GM19452 (cell line): ENCODE measurements around the gene AOC1.

ENCODE experiments used
- ATAC-seq: cut with Tn5 transposase; IDR thresholded peaks from one replicate; pipeline ENCODE4 v1.9.1; 2021; ENCODE audit not compliant: unreplicated experiment

The AOC1 gene

DNA sequence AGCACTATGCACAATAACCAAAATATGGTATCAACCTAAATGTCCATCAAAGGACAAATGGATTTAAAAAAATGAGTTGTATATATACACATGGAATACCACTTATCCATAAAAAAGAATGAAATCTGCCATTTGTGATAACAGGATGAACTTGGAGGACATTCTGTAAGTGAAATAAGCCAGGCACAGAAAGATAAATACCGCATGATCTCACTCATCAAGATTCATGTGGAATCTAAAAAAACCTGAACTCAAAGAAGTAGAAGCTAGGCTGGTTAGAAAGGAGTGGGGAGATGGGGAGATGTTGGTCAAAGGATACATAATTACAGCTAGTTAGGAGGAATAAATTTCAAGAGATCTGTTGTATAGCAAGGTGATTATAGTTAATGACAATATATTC, 17.3 kb upstream of the AOC1 start:
- no peak for ATAC-seq

- no peak for ATAC-seq
These were observed 16.5 kb upstream of the AOC1 start for GRCh38 chr7:150835702-150836280.

DNA sequence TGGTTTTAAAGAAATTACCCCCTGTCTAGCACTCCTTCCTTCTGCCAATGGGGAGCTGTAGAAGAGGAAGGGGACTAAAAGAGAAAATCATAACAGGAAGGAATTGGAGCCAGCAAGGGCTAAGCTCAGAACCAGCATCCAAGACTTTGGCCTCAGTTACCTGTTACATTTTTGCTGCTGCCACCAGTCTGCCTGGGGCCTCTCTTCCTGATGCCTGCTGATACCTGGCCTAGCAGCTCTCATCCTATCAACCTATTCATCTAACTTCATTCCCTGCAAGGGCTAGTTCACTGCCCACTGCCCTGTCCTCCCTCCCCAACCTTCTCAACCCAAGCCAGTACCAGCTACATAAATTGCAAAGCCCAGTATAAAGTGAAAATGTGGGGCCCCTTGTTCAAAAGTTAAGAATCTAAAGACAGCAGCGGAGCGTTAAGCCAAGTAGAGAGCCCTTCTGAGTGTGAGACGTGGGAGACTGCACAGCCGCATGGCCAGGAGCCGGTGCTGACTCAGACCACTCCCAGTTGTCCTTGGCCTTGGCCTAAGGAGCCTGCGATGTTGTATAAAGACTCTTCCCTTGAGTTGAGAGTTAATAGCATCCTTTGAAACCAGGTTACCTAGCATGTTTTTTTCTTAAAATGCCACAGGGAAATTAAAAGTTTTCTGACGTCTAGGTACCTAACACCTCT, 13.2 kb upstream of the AOC1 start:
- ATAC-seq, result no peak

GRCh38 chr7:150842018-150842417, 10.3 kb upstream of the AOC1 start:
- no peak for ATAC-seq

DNA sequence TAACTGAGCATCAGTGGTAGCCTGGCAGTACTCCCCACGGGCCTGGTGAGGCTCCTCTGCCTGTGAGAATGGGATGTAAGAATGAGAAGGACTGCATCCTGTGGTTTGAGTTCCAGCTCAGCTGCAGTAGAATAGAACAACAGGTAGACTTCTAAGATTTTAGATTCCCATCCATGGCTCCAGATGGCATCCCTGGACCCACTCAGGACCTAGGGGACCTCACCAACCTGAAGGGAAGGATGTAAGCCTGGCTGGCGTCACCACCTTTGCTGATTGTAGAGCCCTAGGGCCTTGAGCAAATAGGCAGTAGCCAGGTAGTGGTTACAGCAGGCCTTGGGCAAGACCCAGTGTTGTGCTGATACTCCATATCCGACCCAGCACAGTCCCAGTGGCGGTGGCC, 9.6 kb upstream of the AOC1 start:
- ATAC-seq, result no peak

GRCh38 chr7:150845421-150845861, 6.9 kb upstream of the AOC1 start:
- ATAC-seq, result no peak

GRCh38 chr7:150846291-150847115, 5.8 kb upstream of the AOC1 start:
- ATAC-seq, result no peak

GRCh38 chr7:150847536-150847935, 4.8 kb upstream of the AOC1 start:
- no peak for ATAC-seq

DNA sequence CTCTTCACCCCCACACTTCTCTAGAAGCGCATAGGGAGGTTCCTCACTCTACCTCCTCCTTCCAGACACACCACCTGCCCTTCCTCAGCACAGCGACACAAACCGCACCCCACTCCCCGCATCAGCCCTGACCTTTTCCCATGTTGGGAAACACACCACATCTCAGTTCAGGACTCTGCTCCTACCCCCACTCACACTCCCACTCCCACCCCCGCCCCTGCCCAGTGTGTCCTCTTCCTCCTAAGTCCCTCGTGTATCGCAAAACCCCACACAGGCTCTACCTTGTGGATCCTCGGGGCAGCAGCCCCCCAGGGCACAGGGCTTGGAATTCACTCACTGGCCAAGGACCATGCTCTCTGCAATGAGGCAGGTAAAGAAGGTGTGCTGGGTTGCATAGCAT, 4.2 kb upstream of the AOC1 start:
- ATAC-seq, result no peak

- ATAC-seq, result no peak
These were observed 3.7 kb upstream of the AOC1 start for GRCh38 chr7:150848561-150849115.

DNA sequence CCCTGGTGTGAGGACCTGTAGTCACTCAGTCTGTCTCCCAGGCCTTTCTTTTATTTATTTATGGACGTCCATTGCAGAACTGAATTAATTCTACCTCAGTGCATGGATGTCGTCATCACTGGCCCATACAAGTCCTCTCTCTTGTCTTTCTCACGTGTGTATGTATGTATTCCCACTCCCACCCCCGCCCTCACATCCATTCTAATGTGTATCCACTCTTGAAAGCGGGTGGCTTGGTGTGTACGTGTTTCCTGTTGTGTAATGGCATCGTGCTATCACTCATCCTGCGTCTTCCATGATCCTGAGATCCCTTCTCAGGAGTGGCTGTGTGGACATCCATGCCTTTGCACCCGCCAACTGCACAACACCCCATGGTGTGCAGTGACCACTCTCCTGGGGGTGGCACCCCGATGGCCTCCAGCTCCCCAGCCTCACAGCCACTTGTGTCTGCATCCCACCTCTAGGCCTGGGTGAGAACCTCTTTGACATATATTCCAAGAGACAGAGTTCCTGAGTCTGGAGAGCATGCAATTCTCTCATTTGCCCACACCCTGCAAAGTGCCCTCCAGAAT, 3.0 kb upstream of the AOC1 start:
- ATAC-seq, result no peak

DNA sequence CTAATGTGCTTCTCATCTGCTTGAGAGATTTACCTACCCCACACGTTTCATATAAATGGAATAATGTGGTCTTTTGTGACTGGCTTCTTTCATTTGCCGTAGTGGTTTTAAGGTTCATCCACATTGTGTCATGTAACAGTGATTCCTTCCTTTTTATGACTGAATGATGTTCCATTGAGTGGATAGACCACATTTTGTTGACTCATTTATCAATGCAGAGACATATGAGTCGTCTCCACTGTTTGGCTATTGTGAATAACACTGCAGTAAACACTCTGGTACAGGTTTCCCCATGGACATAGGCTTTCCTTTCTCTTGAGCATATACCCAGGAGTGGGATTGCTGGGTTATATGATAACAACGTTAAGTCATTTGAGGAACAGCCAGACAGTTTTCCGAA, 2.0 kb upstream of the AOC1 start:
- ATAC-seq, result no peak

GRCh38 chr7:150851492-150852370, 586 bp upstream of the AOC1 start:
- ATAC-seq, result no peak

DNA sequence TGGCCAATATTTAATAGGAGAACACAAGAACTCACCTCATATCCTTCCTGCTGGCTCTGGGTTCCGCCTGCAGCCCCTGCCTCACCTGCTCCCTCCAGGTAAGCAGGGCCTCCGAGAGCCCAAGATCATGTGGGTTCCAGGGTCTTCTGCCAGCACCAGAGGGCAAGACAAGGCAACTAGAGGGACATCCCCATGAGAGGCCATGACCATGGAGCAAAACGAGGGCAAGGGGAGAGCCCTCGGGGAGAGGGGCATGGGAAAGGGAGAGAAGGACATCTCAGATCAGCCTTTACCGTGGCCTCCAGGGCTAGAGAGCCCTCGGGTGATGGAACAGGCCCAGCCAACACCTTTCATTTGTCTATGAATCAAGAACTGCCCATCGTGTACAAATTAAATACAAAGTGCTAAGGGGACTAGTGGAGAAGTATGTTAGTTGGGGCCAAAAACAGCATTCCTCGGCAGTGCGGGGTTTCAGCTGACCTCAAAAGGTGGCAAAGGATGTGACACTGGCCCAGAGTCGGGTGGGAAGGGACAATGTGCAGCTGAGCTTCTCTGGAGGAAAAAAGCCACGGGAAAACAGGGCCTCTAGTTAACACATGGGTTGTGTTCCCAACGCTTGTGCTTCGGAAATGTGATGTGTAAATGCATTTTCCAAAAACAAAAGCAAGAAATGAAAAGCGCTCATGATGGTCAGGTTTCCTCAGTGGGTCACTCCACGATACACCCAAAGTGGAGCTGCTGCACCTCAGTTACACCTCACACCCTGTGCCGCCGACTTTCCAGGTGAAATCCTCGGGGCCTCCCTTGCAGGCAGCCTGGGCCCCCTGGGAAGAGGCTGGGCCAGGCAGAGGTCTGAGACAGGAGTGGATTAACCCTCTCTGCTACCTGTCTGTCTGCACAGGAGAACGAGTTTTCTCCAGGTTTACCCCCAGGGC, 2.0 kb downstream of the AOC1 start:
- no peak for ATAC-seq

DNA sequence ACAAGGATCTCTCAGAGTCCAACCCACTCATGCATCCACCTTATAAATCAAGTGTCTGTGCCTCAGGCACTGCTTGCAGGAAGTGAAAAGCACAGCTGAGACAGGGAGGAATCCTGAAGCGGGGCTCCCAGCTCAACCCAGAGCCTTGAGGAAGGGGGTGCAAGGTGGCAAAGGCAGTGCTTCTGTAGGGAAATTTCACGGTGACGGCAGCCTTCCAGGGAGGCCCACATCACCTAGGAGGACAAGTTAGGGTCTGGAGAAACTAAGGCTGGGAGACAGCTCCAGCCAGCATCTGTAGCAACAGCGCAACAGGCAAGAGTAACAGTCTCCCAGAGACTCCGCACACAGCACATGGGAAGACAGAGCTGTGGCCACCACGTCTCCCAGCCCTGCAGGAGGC, 2.7 kb downstream of the AOC1 start:
- ATAC-seq, result no peak

GRCh38 chr7:150855476-150856302, 3.4 kb downstream of the AOC1 start:
- no peak for ATAC-seq

DNA sequence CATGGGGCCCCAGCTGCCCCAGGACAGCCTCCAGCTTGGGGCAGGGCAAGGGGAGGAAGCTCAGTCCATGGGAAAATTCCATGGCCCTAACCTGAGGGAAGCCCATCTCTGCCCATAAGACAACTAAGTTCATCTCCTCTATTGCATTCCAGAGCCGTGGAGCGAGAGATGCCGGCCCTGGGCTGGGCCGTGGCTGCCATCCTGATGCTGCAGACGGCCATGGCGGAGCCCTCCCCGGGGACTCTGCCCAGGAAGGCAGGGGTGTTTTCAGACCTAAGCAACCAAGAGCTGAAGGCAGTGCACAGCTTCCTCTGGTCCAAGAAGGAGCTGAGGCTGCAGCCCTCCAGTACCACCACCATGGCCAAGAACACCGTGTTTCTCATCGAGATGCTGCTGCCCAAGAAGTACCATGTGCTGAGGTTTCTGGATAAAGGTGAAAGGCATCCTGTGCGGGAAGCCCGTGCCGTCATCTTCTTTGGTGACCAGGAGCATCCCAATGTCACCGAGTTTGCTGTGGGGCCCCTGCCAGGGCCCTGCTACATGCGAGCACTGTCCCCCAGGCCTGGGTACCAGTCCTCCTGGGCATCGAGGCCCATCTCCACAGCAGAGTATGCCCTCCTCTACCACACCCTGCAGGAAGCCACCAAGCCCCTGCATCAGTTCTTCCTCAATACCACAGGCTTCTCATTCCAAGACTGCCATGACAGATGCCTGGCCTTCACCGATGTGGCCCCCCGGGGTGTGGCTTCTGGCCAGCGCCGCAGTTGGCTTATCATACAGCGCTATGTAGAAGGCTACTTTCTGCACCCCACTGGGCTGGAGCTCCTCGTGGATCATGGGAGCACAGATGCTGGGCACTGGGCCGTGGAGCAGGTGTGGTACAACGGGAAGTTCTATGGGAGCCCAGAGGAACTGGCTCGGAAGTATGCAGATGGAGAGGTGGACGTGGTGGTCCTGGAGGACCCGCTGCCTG, 4.3 kb downstream of the AOC1 start:
- ATAC-seq, result no peak
